GM18502 (cell line): ENCODE measurements around the gene LRRN4.
"Not testable (repeated sequence)": the region's sequence is repeated elsewhere in the genome, so short reads cannot be mapped to it uniquely, and the experiment has no call there.

Experiments
- ATAC-seq: cut with Tn5 transposase; IDR thresholded peaks from one replicate; pipeline ENCODE4 v1.9.1; 2021; ENCODE audit warnings: mild to moderate bottlenecking; ENCODE audit not compliant: unreplicated experiment, poor library complexity

LRRN4 gene

DNA sequence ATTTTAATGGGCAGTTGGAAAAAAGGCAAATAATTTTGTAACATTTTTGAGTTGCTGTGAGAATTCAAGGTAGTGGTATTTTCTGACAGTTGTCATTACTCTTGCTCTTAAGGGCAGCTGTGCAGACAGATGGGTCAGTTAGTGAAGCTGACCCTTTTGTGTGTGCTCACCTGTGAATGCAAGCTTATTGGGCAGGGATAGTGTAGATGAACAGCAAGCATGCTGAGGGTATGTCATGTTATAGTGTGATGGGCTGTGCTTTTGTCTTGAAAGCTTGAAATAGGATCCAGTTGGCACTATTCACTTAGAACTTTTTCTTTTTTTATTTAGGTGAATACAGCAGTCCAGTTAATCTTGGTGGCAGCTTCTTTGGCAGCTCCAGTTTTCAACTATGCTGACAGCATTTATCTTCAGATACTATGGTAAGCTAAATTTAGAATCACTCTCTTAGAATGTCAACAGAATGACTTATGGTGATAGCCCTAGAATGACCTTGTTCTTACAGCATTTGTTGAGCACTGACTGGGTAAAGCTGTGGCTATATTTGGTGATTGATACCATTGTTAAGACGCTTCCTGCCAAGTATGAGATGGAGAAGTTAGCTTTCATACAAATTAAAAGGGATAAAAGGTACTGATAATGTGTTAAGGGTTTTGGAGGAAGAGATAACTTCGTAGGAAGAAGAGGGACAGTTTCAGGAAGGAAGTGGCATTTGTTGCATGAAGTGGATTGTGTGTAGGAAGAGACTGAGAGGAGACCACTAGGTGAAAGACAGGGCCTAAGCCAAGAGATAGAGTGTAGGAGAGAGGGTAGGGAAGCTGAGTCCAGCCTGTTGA is 19.5 kb downstream of the LRRN4 start:
- no peak for ATAC-seq

DNA sequence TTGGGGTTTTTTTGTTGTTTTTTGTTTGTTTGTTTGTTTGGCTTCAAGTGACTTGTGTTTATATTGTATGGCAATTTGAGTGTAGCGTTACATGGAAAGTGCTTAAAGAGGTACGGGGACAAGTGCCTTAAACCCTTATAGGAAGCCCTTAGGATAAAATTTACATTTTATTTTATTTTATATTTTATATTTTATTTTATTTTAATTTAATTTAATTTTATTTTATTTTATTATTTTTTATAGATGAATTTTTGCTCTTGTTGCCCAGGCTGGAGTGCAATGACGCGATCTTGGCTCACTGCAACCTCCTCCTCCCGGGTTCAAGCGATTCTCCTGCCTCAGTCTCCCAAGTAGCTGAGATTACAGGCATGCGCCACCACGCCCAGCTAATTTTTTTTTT is 21.0 kb downstream of the LRRN4 start:
- not testable (repeated sequence) for ATAC-seq

DNA sequence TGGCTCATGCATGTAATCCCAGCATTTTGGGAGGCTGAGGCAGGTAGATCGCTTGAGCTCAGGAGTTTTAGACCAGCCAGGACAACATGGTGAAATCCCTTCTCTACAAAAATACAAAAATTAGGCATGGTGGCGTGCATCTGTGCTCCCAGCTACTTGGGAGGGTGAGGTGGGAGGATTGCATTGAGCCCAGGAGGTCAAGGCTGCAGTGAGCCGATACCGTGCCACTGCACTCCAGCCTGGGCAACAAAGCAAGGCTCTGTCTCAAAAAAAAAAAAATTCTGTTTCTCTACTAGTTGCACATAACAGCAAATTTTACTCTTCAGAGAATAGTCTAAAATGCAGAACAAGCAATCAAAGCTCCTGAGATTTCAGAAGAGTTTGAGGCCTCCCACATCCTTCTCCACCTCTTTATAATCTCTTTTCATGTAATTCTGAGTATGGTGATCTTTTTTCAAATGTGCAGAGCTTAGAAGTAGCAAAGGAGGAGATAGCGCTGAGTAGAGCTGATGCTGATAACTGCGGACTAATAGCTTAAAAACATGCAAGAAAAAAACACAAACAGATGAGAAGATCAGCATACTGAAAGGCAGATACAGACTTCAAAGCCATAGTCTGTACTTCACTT is 23.3 kb downstream of the LRRN4 start:
- no peak for ATAC-seq

DNA sequence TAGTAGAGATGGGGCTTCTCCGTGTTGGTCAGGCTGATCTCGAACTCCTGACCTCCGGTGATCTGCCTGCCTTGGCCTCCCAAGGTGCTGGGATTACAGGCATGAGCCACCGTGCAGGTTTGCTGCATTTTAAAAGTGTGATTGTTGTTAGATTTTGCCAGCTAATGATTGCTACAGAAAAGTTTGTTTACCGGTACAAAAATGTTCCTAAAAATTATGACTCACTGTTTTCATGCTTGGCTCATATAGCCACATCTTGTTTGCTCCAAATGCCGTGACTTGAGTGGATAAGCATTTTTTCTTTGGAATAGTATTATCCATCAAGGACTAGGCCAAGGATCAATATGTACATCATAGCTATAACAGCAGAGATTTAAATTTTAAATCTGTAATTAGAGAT is 24.3 kb downstream of the LRRN4 start:
- ATAC-seq = no peak

DNA sequence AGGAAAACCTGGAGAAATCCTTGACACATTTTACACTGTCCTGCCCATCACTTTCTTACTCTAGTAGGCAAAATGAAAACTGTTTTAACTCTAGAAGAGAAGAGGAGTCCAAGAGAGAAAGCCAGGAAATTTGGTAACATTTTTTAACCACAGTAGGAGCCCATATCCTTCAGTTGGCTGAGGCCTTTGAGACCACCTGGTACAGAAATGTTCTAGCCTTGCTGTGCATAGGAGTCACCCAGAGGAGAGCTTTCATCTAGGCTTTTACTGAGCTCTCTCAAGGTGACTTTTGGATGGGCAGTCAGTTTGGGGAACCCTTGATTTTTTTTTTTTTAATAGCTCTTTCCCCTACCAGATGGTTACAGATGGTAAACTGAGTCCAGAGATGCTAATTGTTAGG is 25.0 kb downstream of the LRRN4 start:
- no peak for ATAC-seq

DNA sequence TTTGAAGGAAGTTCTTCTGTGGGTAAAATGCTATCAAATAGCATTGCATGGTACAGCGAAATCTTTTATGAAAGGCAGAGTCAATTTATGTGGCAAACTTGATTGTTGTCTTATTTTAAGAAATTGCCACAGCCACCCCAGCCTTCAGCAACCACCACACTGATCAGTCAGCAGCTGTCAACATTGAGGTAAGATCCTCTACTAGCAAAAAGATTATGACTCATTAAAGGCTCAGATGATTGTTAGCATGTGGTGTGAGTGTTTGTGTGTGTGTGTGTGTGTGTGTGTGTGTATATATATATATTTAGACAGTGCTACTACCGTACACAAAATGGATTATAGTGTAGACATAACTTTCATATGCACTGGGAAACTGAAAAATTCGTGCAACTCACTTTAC is 27.8 kb downstream of the LRRN4 start:
- ATAC-seq = no peak

DNA sequence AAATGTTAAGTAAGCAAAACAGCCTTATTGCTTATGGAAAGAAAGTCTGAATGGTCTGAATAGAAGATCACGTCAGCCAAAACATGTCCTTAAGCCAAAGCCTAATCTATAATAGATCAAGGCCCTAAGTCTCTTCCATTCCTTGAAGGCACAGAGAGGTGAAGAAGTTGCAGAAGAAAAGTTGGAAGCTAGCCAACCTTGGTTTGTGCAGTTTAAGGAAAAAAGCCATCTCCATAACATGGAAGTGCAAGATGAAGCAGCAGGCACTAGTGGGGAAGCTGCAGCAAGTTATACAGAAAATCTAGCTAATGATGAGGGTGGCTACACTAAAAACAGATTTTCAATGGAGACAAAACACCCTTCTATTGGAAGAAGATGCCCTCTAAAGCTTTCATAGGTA is 29.1 kb downstream of the LRRN4 start:
- ATAC-seq = no peak

DNA sequence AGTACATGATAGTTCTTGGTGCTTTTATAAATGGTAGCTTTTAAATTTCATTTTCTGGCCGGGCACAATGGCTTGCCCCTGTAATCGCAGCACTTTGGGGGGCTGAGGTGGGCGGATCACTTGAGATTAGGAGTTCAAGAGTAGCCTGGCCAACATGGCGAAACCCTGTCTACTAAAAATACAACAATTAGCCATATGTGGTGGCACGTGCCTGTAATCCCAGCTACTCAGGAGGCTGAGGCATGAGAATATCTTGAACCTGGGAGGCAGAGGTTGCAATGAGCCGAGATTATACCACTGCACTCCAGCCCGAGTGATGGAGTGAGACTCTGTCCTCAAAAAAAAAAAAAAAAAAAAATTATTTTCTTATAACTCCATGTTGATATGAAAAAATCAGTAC is 36.0 kb downstream of the LRRN4 start:
- no peak for ATAC-seq

DNA sequence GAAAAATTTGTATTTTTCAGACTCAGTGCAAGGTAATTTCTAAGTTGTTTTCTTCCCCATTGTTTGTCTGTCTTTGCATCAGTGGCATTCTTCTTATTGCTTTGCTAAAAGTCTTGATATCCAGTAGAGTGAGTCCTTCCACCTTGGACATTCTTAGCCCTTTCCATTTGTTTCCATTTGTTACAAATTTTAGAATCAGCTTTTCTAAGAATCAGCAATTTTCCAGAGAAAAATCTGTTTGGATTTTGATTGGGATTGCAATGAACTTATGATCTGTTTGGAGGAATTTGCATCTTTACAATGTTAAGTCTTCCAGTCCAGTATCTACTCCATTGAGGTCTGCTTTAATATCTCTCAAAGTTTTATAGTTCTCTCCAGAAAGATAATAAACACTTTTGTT is 36.4 kb downstream of the LRRN4 start:
- ATAC-seq = no peak

DNA sequence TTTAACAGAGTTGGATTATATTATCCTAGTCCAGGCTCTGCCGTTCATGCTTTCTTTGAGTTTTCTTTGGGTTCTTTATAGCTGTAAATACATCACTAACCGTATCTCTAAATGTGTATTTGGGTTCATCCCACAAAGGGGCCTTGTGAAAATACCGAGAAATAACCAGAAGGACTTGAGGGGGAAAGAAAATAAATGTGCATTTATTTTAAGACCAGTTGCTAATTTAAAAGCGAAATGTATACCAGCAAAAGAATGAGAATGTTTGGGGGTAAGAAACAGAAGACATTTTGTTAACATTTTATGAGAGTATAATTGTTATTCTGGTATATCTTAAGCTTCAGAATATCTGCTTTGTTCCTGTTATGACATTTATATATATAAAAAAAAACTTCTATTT is 38.9 kb downstream of the LRRN4 start:
- no peak for ATAC-seq

DNA sequence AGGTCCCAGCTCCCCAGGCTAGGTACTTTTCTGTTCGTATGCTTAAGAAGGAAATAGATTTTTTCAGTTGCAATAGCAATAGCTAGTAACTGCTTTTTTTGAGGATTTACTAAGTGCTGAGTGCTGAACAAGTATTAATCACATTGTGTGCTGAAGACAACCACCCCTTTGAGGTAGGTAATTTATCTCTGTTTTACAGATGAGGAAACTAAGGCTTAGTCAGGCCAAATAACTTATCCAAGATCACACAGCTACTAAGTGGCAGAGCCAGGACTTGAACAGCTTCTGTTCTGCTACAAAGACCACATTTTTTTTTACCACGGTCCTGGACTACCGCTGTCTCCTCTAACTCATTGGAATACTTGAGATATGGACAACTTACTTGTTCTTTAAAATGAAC is 39.8 kb downstream of the LRRN4 start:
- ATAC-seq = no peak

DNA sequence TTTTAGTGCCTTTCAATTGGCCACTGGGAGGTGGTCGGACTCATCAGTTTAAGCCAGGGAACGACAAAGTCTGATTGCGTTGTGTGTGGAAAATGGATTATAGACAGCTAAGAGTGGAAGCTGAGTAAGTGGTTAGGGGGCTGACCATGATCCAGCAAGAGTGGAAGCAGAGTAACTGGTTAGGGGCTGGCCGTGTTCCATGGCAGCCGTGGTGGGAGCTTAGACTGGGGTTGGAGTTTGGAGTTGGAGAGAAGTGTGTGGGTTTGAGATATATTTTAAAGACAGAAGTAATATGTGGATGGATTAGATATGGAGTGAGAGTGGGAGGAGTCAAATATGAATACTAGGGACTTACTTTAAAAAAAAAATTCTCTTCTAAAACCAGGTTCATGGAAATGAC is 41.7 kb downstream of the LRRN4 start:
- ATAC-seq = no peak

DNA sequence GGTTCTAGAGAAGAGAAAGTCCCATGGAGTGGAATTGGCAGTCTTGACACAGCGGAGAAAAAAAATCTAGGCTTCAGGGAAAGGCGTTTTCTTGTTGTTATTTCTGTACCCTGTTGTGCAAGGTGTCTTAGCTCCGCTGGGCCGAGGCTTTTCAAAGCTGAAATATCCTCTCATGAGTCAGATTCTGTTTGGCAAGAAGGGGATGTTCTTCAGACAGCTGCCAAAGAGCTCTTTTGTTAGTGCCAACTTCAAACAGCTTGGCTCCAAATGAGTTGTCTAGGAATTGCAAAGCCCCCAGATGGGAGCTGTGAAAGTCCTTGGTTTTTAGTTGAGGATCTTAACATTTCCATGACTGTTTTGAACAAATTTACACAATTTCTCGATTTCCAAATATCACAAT is 45.6 kb downstream of the LRRN4 start:
- no peak for ATAC-seq

DNA sequence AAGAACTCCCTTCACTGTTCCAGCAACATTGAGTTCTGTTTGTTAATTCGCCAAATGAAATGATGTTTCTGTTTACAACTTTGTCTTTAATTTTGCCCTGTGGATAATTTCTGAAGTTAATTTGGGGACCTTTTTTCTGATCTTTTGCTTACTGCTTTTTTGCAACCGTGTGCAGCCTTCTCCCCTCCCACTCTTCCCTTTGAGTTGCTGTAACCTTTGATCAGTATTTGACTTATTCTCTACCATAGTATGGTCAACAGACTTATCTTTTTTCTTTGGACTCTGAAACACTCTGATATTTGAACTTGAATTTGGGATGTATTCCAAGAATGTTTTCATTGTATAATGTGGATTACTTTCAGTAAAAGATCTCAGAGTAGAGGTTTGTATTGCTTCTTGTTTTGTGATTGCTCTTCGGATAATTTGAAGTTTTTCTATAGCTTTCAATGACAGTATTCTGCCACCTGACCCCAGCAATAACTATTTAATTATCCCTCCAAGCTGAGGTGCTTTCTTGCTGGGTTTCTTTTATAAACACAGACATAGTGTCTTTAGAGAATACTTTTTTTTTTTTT is 46.2 kb downstream of the LRRN4 start:
- ATAC-seq = no peak

DNA sequence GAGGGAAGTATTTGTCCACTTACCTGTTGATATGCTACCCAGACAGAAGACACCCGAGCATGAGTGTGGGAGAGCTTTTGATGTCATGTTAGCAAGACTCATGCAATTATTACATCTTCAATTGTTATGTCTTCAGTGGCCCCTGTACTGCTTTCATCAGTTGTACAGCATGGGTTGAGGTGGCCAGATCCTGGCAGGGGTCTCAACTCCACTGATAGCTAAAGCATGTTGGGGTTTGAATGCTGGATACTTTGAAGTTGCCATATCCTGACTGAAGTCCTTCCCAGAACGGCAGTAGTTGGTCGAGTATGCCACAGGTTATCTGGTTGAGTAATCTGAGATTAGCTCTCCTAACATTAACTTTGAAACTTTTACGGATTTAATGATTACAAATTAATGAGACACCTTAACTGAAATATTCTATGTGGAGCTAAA is 46.7 kb downstream of the LRRN4 start:
- no peak for ATAC-seq

DNA sequence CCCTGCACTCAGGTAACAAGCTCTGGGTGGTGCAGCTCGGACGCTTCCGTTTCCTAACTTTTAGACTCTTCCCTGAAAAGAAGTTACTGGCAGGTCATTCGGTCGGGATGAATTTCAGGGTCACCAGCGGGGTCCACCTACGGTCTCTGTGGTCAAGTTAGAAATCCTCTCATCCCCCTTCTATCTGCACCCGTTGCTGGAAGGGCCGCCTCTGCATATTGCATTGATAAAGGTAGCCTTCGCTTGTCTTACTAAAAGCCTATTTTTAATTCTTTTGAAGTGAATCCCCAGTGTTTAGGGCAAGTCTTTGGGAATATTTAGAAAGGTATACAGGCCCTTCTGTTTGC is 47.3 kb downstream of the LRRN4 start:
- peak; percentile 1 for ATAC-seq

DNA sequence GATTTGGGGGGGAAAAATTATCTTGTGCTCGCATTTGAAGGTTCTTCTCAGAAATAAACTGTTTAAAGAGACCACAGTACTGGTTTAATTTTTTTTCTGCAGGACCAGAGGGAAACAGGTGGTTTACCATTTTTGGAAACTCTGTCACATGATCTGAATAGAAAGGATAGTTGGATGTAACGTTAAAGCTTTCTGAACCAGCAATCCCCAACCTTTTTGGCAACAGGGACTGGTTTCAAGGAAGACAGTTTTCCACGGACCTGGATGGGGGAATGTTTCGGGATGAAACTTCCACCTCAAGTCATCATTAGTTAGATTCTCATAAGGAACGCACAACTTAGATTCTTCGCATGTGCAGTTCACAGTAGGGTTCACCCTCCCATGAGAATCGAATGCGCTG is 53.0 kb downstream of the LRRN4 start:
- ATAC-seq = no peak

DNA sequence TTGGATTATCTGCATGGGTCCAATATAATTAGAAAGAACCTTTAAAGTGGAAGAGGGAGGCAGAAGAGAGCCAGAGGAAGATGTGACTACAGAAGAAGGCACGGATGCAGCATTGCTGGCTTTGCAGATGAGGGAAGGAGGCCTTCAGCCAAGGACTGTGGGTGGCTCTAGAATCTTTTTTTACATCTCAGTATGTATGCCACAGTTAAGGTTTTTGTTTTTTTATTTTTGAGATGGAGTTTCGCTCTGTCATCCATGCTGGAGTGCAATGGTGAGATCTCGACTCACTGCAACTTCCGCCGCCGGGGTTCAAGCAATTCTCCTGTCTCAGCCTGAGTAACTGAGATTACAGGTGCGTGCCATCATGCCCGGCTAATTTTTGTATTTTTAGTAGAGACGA is 54.1 kb downstream of the LRRN4 start:
- ATAC-seq = no peak

DNA sequence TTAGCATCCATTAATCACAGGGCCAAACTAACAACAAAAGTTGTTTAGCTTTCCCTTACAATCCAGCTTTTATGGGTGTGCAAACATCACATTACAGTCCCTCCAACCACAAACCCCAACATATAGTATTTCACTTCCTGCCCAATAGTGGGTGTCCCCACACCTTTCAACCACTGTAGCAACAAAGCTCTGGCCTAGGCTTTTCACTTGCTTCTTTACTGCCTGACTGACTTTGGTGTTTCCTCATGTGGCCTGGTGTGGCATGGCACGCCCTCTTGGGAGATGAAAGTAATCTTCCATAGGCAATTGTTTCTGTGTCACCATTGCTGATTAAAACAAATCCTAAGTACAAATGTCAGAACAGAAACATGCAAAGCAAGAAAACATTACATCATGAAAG is 57.1 kb downstream of the LRRN4 start:
- peak; percentile 97 for ATAC-seq

DNA sequence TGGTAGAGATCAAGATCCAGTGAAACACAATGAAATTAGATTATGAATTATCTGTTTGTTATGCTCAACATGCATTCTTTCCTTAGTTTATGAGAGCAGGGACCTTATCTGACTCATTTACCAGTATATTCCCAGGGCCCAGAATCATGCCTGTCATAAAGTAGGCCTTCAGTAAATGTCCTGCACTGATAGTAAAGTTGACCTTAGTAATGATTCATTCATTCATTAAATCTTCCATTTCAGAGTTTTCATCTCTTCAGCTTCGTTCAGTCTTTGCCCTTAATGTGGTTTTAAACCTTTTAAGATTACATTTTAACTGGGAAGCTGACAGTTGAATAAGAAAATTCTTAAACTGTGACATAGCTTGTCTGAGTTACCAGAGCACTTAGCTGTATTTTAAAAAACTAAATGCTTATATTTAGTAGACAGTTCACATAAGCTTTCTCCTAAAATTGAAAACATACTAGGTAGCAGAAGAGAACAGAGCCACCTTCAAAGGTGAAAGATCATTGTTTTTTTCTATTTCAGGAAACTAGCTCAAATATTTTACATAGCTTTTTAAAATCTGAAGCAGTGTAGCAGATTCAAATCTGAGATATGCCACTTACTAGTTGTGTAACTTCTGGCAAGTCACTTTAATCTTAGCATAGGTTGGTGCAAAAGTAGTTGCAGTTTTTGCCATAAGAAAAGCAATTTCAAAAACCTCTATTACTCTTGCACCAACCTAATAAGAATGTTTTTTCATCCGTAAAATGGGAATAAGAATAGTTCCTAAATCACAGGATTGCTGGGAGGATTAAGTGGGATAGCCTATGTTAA is 62.0 kb downstream of the LRRN4 start:
- ATAC-seq = no peak

DNA sequence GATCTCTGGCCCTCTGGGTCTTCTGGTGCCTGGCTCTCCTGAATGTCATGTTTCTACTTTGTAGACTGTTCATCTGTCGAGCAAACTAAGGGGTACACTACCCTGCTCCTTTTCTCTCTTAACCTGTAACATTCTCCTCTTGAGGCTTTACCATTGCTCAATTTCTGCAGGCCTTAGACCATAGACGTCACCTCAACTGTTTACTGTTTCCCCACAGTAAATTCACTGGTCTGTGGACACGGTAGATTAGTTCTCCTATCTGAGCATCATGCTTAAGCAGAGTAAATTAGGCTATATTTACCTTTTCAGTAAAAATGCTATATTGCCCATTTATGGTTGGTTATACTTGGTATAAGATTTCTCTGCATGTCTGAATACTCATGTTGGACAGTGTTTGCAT is 62.9 kb downstream of the LRRN4 start:
- no peak for ATAC-seq
